Neuron (in vitro differentiated cells): ENCODE data around the gene TSR3.

Experiments used
- H2AFZ ChIP-seq: one replicate; pipeline ENCODE4 v1.6.1; 2013; ENCODE audit warnings: low read depth, mild to moderate bottlenecking, inconsistent platforms, low read length, moderate library complexity
- H3K27me3 ChIP-seq: one replicate; pipeline ENCODE4 v1.6.1; 2013; ENCODE audit warnings: low read length; ENCODE audit not compliant: insufficient read depth
- H3K36me3 ChIP-seq: one replicate; pipeline ENCODE4 v1.6.1; 2013; ENCODE audit warnings: low read length; ENCODE audit not compliant: insufficient read depth
- H3K4me1 ChIP-seq: one replicate; pipeline ENCODE4 v1.6.1; 2013; ENCODE audit warnings: low read length; ENCODE audit not compliant: insufficient read depth
- H3K4me3 ChIP-seq: 2 replicates; pipeline ENCODE4 v1.5.1; 2013; ENCODE audit warnings: mild to moderate bottlenecking, low read length, moderate library complexity
- H3K9me3 ChIP-seq: one replicate; pipeline ENCODE4 v1.6.1; 2013; ENCODE audit warnings: low read length

Gene TSR3

GRCh38 chr16:1345087-1345486, 6.6 kb downstream of the TSR3 start:
- Histone ChIP-seq H2AFZ (no peak overlapping the region), H3K9me3 (no peaks in the 10 kb centered on the region), H3K4me1 (no peaks in the 10 kb centered on the region), H3K27me3 (no peaks in the 10 kb centered on the region), H3K4me3 (no peak overlapping the region), H3K36me3 (peaks cover 33% of the 10 kb centered on the region)

- no peaks in the 10 kb centered on the region for H3K27me3 ChIP-seq
- peaks cover 28% of the 10 kb centered on the region for H3K36me3 ChIP-seq
- H3K4me3 ChIP-seq: no peak overlapping the region
- H3K9me3 ChIP-seq: no peaks in the 10 kb centered on the region
- H3K4me1 ChIP-seq: no peaks in the 10 kb centered on the region
- no peak overlapping the region for H2AFZ ChIP-seq
Observed at GRCh38 chr16:1344499-1344898, 7.2 kb downstream of the TSR3 start.

GRCh38 chr16:1343428-1344242, 8.0 kb downstream of the TSR3 start:
- H3K9me3 ChIP-seq: no peaks in the 10 kb centered on the region
- no peaks in the 10 kb centered on the region for H3K27me3 ChIP-seq
- peaks cover 20% of the 10 kb centered on the region for H3K36me3 ChIP-seq
- no peak overlapping the region for H3K4me3 ChIP-seq
- H2AFZ ChIP-seq: no peak overlapping the region
- H3K4me1 ChIP-seq: no peaks in the 10 kb centered on the region

- Histone ChIP-seq H3K9me3 (no peaks in the 10 kb centered on the region), H3K27me3 (no peaks in the 10 kb centered on the region), H3K4me1 (peaks cover 4% of the 10 kb centered on the region), H2AFZ (no peak overlapping the region), H3K36me3 (peaks cover 15% of the 10 kb centered on the region), H3K4me3 (no peak overlapping the region)
Observed at GRCh38 chr16:1342526-1343427, 8.9 kb downstream of the TSR3 start.

GRCh38 chr16:1341495-1342420, 9.9 kb downstream of the TSR3 start:
- Histone ChIP-seq H3K4me1 (peaks cover 13% of the 10 kb centered on the region), H2AFZ (no peak overlapping the region), H3K9me3 (no peaks in the 10 kb centered on the region), H3K36me3 (peaks cover 11% of the 10 kb centered on the region), H3K4me3 (no peak overlapping the region), H3K27me3 (no peaks in the 10 kb centered on the region)

GRCh38 chr16:1340730-1341494, 10.8 kb downstream of the TSR3 start:
- H3K36me3 ChIP-seq: peaks cover 11% of the 10 kb centered on the region
- H3K4me3 ChIP-seq: no peak overlapping the region
- no peaks in the 10 kb centered on the region for H3K9me3 ChIP-seq
- peaks cover 21% of the 10 kb centered on the region for H3K4me1 ChIP-seq
- no peak overlapping the region for H2AFZ ChIP-seq
- H3K27me3 ChIP-seq: no peaks in the 10 kb centered on the region

- Histone ChIP-seq H3K9me3 (no peaks in the 10 kb centered on the region), H3K4me3 (no peak overlapping the region), H3K4me1 (peaks cover 38% of the 10 kb centered on the region), H2AFZ (no peak overlapping the region), H3K36me3 (peaks cover 11% of the 10 kb centered on the region), H3K27me3 (no peaks in the 10 kb centered on the region)
Observed at GRCh38 chr16:1338855-1339675, 12.6 kb downstream of the TSR3 start.

GRCh38 chr16:1338119-1338730, 13.5 kb downstream of the TSR3 start:
- H3K36me3 ChIP-seq: peaks cover 11% of the 10 kb centered on the region
- H3K27me3 ChIP-seq: peaks cover under 1% of the 10 kb centered on the region

GRCh38 chr16:1337486-1337885, 14.2 kb downstream of the TSR3 start:
- Histone ChIP-seq H3K4me1 (peaks cover 42% of the 10 kb centered on the region), H2AFZ (no peak overlapping the region), H3K9me3 (no peaks in the 10 kb centered on the region), H3K4me3 (no peak overlapping the region), H3K36me3 (peaks cover 11% of the 10 kb centered on the region), H3K27me3 (peaks cover 8% of the 10 kb centered on the region)

More at GRCh38 chr16:1338119-1338730, 13.5 kb downstream of the TSR3 start:
- H3K4me1 ChIP-seq: peaks cover 42% of the 10 kb centered on the region
- H3K9me3 ChIP-seq: no peaks in the 10 kb centered on the region
- no peak overlapping the region for H3K4me3 ChIP-seq
- H2AFZ ChIP-seq: no peak overlapping the region

- Histone ChIP-seq H2AFZ (no peak overlapping the region), H3K4me1 (peaks cover 50% of the 10 kb centered on the region), H3K4me3 (no peak overlapping the region), H3K9me3 (no peaks in the 10 kb centered on the region), H3K36me3 (peaks cover 6% of the 10 kb centered on the region), H3K27me3 (peaks cover 17% of the 10 kb centered on the region)
Observed at GRCh38 chr16:1336619-1337018, 15.1 kb downstream of the TSR3 start.

GRCh38 chr16:1335996-1336395, 15.7 kb downstream of the TSR3 start:
- Histone ChIP-seq H3K4me1 (peaks cover 54% of the 10 kb centered on the region), H3K9me3 (no peaks in the 10 kb centered on the region), H3K4me3 (peak overlapping the region; percentile 20), H3K27me3 (peaks cover 22% of the 10 kb centered on the region), H2AFZ (no peak overlapping the region), H3K36me3 (peaks cover under 1% of the 10 kb centered on the region)
